GM12878 (cell line): Measurements from ENCODE around the gene AKT3. TPM values are rescaled to one million over a fixed set of nuclear protein-coding genes. Genes with fewer than 3 reads are reported as not detected.

ENCODE experiments used
- ATAC-seq: fragments of 200-7000 bp; cut with Tn5 transposase; 3 replicates; pipeline ENCODE4 v1.9.1; 2020; ENCODE audit warnings: mild to moderate bottlenecking, moderate library complexity
- BruUV-seq: library from RNA; stranded (reverse); fragments of 400-500 nt; replicated peaks from 2 replicates; lab custom pipeline; 2021; lab: Mats Ljungman, UMichigan
- CTCF ChIA-PET: fragments of 300-600 bp; sonication (Branson Sonifier 250); formaldehyde crosslinking; extraction: SDS; loops from one replicate; lab custom pipeline; 2021; ENCODE audit warnings: inconsistent platforms; lab: Yijun Ruan, JAX
- POLR2A ChIA-PET: fragments of 350-600 bp; formaldehyde crosslinking; extraction: SDS; loops from one replicate; lab custom pipeline; 2021; ENCODE audit warnings: inconsistent platforms; lab: Charles Lee
- RAD21 ChIA-PET: fragments of 300-600 bp; sonication (Branson Sonifier 250); formaldehyde crosslinking; loops from one replicate; lab custom pipeline; 2023; ENCODE audit warnings: antibody characterized with exemption; ENCODE audit not compliant: unreplicated experiment; lab: Charles Lee
- SMC1A ChIA-PET: fragments of 300-600 bp; sonication (Branson Sonifier 250); formaldehyde crosslinking; loops from one replicate; lab custom pipeline; 2023; ENCODE audit not compliant: unreplicated experiment, uncharacterized antibody; lab: Charles Lee
- DNase-seq: peaks from one replicate; pipeline ENCODE4 v3.0.0-alpha.2; 2011; ENCODE audit warnings: low read depth, low spot score
- FAIRE-seq: peaks from 3 replicates; lab custom pipeline; 2011; peaks lifted over from hg19 to GRCh38; lab: Jason Lieb, UNC
- H2AFZ ChIP-seq: 2 replicates; pipeline ENCODE4 v1.6.0; 2011; ENCODE audit warnings: low read depth, low read length, control low read depth; ENCODE audit not compliant: control insufficient read depth
- H3K27ac ChIP-seq: 2 replicates; pipeline ENCODE4 v1.5.1; 2011; ENCODE audit warnings: control low read depth; ENCODE audit not compliant: control insufficient read depth, insufficient read depth
- H3K27me3 ChIP-seq, 2 experiments: replicated peaks in 1 of 2; 2 replicates each; pipeline versions ENCODE4 v1.6.0 to v1.6.1; 2011; ENCODE audit warnings: low read length in 1 of 2; ENCODE audit not compliant: control insufficient read depth in 2 of 2, insufficient read depth in 2 of 2
- H3K36me3 ChIP-seq, 2 experiments: 2 replicates each; pipeline ENCODE4 v1.5.1; 2011; ENCODE audit warnings: low read length in 1 of 2; ENCODE audit not compliant: control insufficient read depth in 2 of 2, insufficient read depth in 2 of 2
- H3K4me1 ChIP-seq: 2 replicates; pipeline ENCODE4 v1.6.1; 2011; ENCODE audit warnings: mild to moderate bottlenecking, low read length, moderate library complexity, mixed read lengths; ENCODE audit not compliant: control insufficient read depth, insufficient read depth
- H3K4me2 ChIP-seq: 2 replicates; pipeline ENCODE4 v1.6.0; 2011; ENCODE audit warnings: control low read depth; ENCODE audit not compliant: control insufficient read depth, insufficient read depth
- H3K4me3 ChIP-seq: fragments of 200-600 bp; sonication (generic); 2 replicates; pipeline ENCODE4 v1.5.1; 2016
- H3K79me2 ChIP-seq: 2 replicates; pipeline ENCODE4 v1.6.0; 2011; ENCODE audit warnings: low read length; ENCODE audit not compliant: control insufficient read depth, insufficient read depth
- H3K9ac ChIP-seq: 2 replicates; pipeline ENCODE4 v1.8.0; 2011; ENCODE audit warnings: low read length, control low read depth, mixed read lengths; ENCODE audit not compliant: control insufficient read depth, insufficient read depth
- H3K9me3 ChIP-seq: replicated peaks from 3 replicates; pipeline ENCODE4 v1.5.1; 2011; ENCODE audit warnings: mild to moderate bottlenecking, low read length; ENCODE audit not compliant: control insufficient read depth, insufficient read depth
- H4K20me1 ChIP-seq: 2 replicates; pipeline ENCODE4 v1.6.0; 2011; ENCODE audit not compliant: control insufficient read depth, insufficient read depth
- ATF2 ChIP-seq: IDR thresholded peaks from 2 replicates; pipeline ENCODE4 v1.6.1; 2012; ENCODE audit warnings: low read length, inconsistent platforms
- CBFB ChIP-seq: IDR thresholded peaks from 2 replicates; pipeline ENCODE4 v1.6.1; 2016; ENCODE audit warnings: antibody characterized with exemption, low read depth
- CBX3 ChIP-seq: fragments of 200-600 bp; sonication (generic); IDR thresholded peaks from 2 replicates; pipeline ENCODE4 v1.6.1; 2016; ENCODE audit warnings: low read depth, borderline replicate concordance
- MYB ChIP-seq: fragments of 150-350 bp; IDR thresholded peaks from 2 replicates; pipeline ENCODE4 v1.6.1; 2014; ENCODE audit warnings: mild to moderate bottlenecking, low read depth, low read length, borderline replicate concordance
- NR2C1 ChIP-seq: fragments of 450-650 bp; IDR thresholded peaks from 2 replicates; pipeline ENCODE4 v1.6.1; 2017; ENCODE audit warnings: antibody characterized with exemption, mild to moderate bottlenecking, moderate library complexity
- TCF12 ChIP-seq: IDR thresholded peaks from 2 replicates; pipeline ENCODE4 v1.6.1; 2011; ENCODE audit warnings: low read depth, mild to moderate bottlenecking, low read length
- USF2 ChIP-seq: IDR thresholded peaks from 2 replicates; pipeline ENCODE4 v1.6.1; 2011; ENCODE audit warnings: low read depth, low read length, improper control_type of control experiment, borderline replicate concordance
- WGBS: methylation state at CpG from one replicate; pipeline ENCODE4 v1.1.6; 2016; ENCODE audit warnings: low lambda C conversion rate; ENCODE audit not compliant: insufficient replicate concordance, insufficient coverage; ENCODE audit errors: missing lambda C conversion rate; 5-methylcytosine and 5-hydroxymethylcytosine counted together
- in situ Hi-C: fragments of 300-500 bp; cut with MboI; formaldehyde crosslinking; loops from 9 replicates; pipeline ENCODE4 v1.14.3; 2018; ENCODE audit warnings: mixed read lengths
- intact Hi-C: fragments of 100-400 bp; cut with micrococcal nuclease; formaldehyde crosslinking; loops from one replicate; pipeline ENCODE4 v1.14.2; 2022; ENCODE audit not compliant: unreplicated experiment
- polyA plus RNA-seq, 11 experiments: library from polyadenylated mRNA; depleted of rRNA in 4 of 11; unstranded in 6 of 11; stranded (reverse) in 5 of 11; fragments of >200 nt; fragmentation: Nextera tagmentation in 4 of 11; fragmentation: Illumina TruSeq in 1 of 11; extraction: Ambion mirVana in 4 of 11; extraction: Trizol in 1 of 11; gene quantifications; 1 replicate in 1 of 11; 2 replicates in 10 of 11; pipeline versions ENCODE4 v1.2.1 to v1.2.3, GENCODE V29; 2011 to 2016; ENCODE audit warnings: inconsistent platforms in 2 of 11, missing spikeins in 2 of 11, low read depth in 1 of 11
- total RNA-seq, 4 experiments: library from RNA; depleted of rRNA in 3 of 4; stranded (reverse); fragments of >200 nt in 3 of 4; fragmentation: Illumina TruSeq in 1 of 4; extraction: Trizol in 1 of 4; gene quantifications; 2 replicates each; pipeline versions ENCODE4 v1.2.1 to v1.2.3, GENCODE V29; 2013 to 2021
- TF ChIP-seq, protein P1 (sequence below): IDR thresholded peaks from 2 replicates; pipeline ENCODE4 v1.6.1; 2011; ENCODE audit warnings: low read depth, mild to moderate bottlenecking, low read length, moderate library complexity, borderline replicate concordance; ENCODE audit errors: extremely low read depth
- TF ChIP-seq, protein P2 (sequence below): IDR thresholded peaks from 2 replicates; pipeline ENCODE4 v1.6.1; 2012; ENCODE audit warnings: improper control_type of control experiment, low read depth, low read length; ENCODE audit not compliant: insufficient replicate concordance
- TF ChIP-seq, protein P3 (sequence below): fragments of 450-650 bp; IDR thresholded peaks from 2 replicates; pipeline ENCODE4 v1.6.1; 2017; ENCODE audit warnings: mild to moderate bottlenecking, moderate library complexity

Gene AKT3
- total and polyA plus RNA-seq, 10 of the 15 experiments (the other 5 are each of a cell fraction or from before 2014, with no cell fraction given), result 0.03 to 0.56 (median 0.19) TPM

GRCh38 chr1:243892456-243892855, 42.4 kb upstream of the AKT3 start (continued):
- TF ChIP-seq, protein P1, sequence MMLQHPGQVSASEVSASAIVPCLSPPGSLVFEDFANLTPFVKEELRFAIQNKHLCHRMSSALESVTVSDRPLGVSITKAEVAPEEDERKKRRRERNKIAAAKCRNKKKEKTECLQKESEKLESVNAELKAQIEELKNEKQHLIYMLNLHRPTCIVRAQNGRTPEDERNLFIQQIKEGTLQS, result no peak
- TF ChIP-seq, protein P2, sequence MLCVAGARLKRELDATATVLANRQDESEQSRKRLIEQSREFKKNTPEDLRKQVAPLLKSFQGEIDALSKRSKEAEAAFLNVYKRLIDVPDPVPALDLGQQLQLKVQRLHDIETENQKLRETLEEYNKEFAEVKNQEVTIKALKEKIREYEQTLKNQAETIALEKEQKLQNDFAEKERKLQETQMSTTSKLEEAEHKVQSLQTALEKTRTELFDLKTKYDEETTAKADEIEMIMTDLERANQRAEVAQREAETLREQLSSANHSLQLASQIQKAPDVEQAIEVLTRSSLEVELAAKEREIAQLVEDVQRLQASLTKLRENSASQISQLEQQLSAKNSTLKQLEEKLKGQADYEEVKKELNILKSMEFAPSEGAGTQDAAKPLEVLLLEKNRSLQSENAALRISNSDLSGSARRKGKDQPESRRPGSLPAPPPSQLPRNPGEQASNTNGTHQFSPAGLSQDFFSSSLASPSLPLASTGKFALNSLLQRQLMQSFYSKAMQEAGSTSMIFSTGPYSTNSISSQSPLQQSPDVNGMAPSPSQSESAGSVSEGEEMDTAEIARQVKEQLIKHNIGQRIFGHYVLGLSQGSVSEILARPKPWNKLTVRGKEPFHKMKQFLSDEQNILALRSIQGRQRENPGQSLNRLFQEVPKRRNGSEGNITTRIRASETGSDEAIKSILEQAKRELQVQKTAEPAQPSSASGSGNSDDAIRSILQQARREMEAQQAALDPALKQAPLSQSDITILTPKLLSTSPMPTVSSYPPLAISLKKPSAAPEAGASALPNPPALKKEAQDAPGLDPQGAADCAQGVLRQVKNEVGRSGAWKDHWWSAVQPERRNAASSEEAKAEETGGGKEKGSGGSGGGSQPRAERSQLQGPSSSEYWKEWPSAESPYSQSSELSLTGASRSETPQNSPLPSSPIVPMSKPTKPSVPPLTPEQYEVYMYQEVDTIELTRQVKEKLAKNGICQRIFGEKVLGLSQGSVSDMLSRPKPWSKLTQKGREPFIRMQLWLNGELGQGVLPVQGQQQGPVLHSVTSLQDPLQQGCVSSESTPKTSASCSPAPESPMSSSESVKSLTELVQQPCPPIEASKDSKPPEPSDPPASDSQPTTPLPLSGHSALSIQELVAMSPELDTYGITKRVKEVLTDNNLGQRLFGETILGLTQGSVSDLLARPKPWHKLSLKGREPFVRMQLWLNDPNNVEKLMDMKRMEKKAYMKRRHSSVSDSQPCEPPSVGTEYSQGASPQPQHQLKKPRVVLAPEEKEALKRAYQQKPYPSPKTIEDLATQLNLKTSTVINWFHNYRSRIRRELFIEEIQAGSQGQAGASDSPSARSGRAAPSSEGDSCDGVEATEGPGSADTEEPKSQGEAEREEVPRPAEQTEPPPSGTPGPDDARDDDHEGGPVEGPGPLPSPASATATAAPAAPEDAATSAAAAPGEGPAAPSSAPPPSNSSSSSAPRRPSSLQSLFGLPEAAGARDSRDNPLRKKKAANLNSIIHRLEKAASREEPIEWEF, result no peak
- TF ChIP-seq TCF12, result no peak
- no peak for TF ChIP-seq CBX3
- TF ChIP-seq CBFB, result no peak
- no peak for TF ChIP-seq MYB
- TF ChIP-seq, all 136 proteins: peak for 0

DNA sequence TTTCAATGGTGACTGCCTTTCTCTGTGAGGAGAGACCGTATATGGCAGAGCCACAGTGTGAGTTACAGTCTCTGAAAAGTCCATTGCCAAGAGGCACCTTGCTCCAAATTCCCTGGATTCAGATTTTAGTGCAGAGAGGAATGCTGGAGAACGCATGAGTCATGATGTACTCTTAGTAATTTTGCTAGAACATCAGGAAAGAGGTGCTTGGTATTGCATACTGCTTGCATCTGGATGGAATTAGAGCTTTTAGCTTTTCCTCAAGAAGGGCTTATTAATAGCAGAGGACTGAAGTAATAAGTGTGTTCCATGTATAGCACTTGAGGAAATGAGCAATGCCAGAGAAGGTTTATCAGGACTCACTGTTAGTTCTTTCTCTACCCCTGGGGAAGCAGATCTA, 40.5 kb upstream of the AKT3 start:
- no peak for ATAC-seq
- 23% methylated on average over 2 of the region's 2 CpGs for WGBS
- POLR2A ChIA-PET, result no interaction called here
- no peak overlapping the region for H3K9ac ChIP-seq
- FAIRE-seq, result no peak
- intact Hi-C loops, result no loop called here
- in situ Hi-C loops, result no loop called here
- no peak overlapping the region for H3K27ac ChIP-seq
- no TSS peak for BruUV-seq
- H3K4me3 ChIP-seq, result no peak overlapping the region
- SMC1A ChIA-PET, result no interaction called here
- H4K20me1 ChIP-seq, result no peaks in the 10 kb centered on the region
- H3K36me3 ChIP-seq, result no peaks in the 10 kb centered on the region
- no peak overlapping the region for H3K4me2 ChIP-seq
- H3K9me3 ChIP-seq, result no peaks in the 10 kb centered on the region
- no peak for DNase-seq
- CTCF ChIA-PET, result no interaction called here
- no peak overlapping the region for H2AFZ ChIP-seq
- RAD21 ChIA-PET, result no interaction called here
- no peaks in the 10 kb centered on the region for H3K4me1 ChIP-seq
- H3K27me3 ChIP-seq, result no peaks in the 10 kb centered on the region
- no peaks in the 10 kb centered on the region for H3K79me2 ChIP-seq
- TF ChIP-seq NR2C1, result no peak
- TF ChIP-seq ATF2, result no peak
- TF ChIP-seq, protein P3, sequence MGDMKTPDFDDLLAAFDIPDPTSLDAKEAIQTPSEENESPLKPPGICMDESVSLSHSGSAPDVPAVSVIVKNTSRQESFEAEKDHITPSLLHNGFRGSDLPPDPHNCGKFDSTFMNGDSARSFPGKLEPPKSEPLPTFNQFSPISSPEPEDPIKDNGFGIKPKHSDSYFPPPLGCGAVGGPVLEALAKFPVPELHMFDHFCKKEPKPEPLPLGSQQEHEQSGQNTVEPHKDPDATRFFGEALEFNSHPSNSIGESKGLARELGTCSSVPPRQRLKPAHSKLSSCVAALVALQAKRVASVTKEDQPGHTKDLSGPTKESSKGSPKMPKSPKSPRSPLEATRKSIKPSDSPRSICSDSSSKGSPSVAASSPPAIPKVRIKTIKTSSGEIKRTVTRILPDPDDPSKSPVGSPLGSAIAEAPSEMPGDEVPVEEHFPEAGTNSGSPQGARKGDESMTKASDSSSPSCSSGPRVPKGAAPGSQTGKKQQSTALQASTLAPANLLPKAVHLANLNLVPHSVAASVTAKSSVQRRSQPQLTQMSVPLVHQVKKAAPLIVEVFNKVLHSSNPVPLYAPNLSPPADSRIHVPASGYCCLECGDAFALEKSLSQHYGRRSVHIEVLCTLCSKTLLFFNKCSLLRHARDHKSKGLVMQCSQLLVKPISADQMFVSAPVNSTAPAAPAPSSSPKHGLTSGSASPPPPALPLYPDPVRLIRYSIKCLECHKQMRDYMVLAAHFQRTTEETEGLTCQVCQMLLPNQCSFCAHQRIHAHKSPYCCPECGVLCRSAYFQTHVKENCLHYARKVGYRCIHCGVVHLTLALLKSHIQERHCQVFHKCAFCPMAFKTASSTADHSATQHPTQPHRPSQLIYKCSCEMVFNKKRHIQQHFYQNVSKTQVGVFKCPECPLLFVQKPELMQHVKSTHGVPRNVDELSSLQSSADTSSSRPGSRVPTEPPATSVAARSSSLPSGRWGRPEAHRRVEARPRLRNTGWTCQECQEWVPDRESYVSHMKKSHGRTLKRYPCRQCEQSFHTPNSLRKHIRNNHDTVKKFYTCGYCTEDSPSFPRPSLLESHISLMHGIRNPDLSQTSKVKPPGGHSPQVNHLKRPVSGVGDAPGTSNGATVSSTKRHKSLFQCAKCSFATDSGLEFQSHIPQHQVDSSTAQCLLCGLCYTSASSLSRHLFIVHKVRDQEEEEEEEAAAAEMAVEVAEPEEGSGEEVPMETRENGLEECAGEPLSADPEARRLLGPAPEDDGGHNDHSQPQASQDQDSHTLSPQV, result no peak
- no peak for TF ChIP-seq USF2
